KMS-11 (cell line): ENCODE data around the gene PHACTR1.

Source experiments
- H2AFZ ChIP-seq: fragments of 200-600 bp; sonication (generic); 2 replicates; pipeline ENCODE4 v1.6.1; 2016; ENCODE audit warnings: antibody characterized with exemption, mixed run types, low read depth
- H3K27ac ChIP-seq: fragments of 200-600 bp; sonication (generic); 2 replicates; pipeline ENCODE4 v1.6.1; 2016; ENCODE audit warnings: mild to moderate bottlenecking, mixed run types
- H3K27me3 ChIP-seq: fragments of 200-600 bp; sonication (generic); 2 replicates; pipeline ENCODE4 v1.6.1; 2017; ENCODE audit warnings: mild to moderate bottlenecking, low read depth, mixed run types, moderate library complexity; ENCODE audit not compliant: insufficient read depth
- H3K36me3 ChIP-seq: fragments of 200-600 bp; sonication (generic); 2 replicates; pipeline ENCODE4 v1.6.1; 2017; ENCODE audit warnings: mild to moderate bottlenecking, mixed run types; ENCODE audit not compliant: insufficient read depth
- H3K4me1 ChIP-seq: fragments of 200-600 bp; sonication (generic); 2 replicates; pipeline ENCODE4 v1.6.1; 2016; ENCODE audit warnings: mild to moderate bottlenecking, low read depth, mixed run types; ENCODE audit not compliant: poor library complexity, severe bottlenecking
- H3K4me2 ChIP-seq: fragments of 200-600 bp; sonication (generic); 2 replicates; pipeline ENCODE4 v1.7.0; 2016; ENCODE audit warnings: mild to moderate bottlenecking, mixed run types
- H3K4me3 ChIP-seq: fragments of 200-600 bp; sonication (generic); IDR thresholded peaks from 2 replicates; pipeline ENCODE4 v1.6.1; 2017; ENCODE audit warnings: low read depth, low read length, mixed read lengths; ENCODE audit not compliant: insufficient read depth
- H3K79me2 ChIP-seq: fragments of 200-600 bp; sonication (generic); 2 replicates; pipeline ENCODE4 v1.6.1; 2016; ENCODE audit warnings: low read depth, mixed run types; ENCODE audit not compliant: insufficient read depth
- H3K9ac ChIP-seq: fragments of 200-600 bp; sonication (generic); 2 replicates; pipeline ENCODE4 v1.6.1; 2016; ENCODE audit warnings: mild to moderate bottlenecking, mixed run types
- H4K20me1 ChIP-seq: fragments of 200-600 bp; sonication (generic); 2 replicates; pipeline ENCODE4 v1.6.1; 2016; ENCODE audit warnings: mild to moderate bottlenecking, mixed run types; ENCODE audit not compliant: insufficient read depth
- CTCF ChIP-seq: fragments of 200-600 bp; sonication (generic); conservative IDR thresholded peaks from 2 replicates; pipeline ENCODE4 v1.6.1; 2017; ENCODE audit warnings: low read depth, mild to moderate bottlenecking, antibody characterized with exemption, low read length, moderate library complexity, mixed read lengths

The PHACTR1 gene

GRCh38 chr6:13099771-13100170 lies 383.2 kb downstream of the PHACTR1 start:
- H3K4me2 ChIP-seq = no peak overlapping the region
- H3K27me3 ChIP-seq = no peaks in the 10 kb centered on the region; the same call in 1 of the 2 replicates
- no peak overlapping the region for H3K9ac ChIP-seq
- no peak overlapping the region for H3K4me3 ChIP-seq
- peak; percentile 21; the same call in 1 of the 2 replicates for TF ChIP-seq CTCF
- H4K20me1 ChIP-seq = no peaks in the 10 kb centered on the region
- no peaks in the 10 kb centered on the region for H3K36me3 ChIP-seq
- no peaks in the 10 kb centered on the region for H3K4me1 ChIP-seq
- H2AFZ ChIP-seq = no peak overlapping the region
- H3K79me2 ChIP-seq = no peaks in the 10 kb centered on the region
- H3K27ac ChIP-seq = no peak overlapping the region

- Histone ChIP-seq H3K4me3 (no peak overlapping the region), H3K27me3 (no peaks in the 10 kb centered on the region; the same call in 1 of the 2 replicates), H3K4me2 (no peak overlapping the region), H2AFZ (no peak overlapping the region), H3K9ac (no peak overlapping the region), H3K4me1 (no peaks in the 10 kb centered on the region), H3K79me2 (no peaks in the 10 kb centered on the region), H3K27ac (no peak overlapping the region), H3K36me3 (no peaks in the 10 kb centered on the region), H4K20me1 (no peaks in the 10 kb centered on the region)
- no peak for TF ChIP-seq CTCF
These were observed 384.8 kb downstream of the PHACTR1 start for GRCh38 chr6:13101409-13101808.

GRCh38 chr6:13101985-13102384 lies 385.4 kb downstream of the PHACTR1 start:
- H3K9ac ChIP-seq = no peak overlapping the region

GRCh38 chr6:13103169-13103568 lies 386.6 kb downstream of the PHACTR1 start:
- Histone ChIP-seq H3K9ac (no peak overlapping the region), H3K4me2 (no peak overlapping the region), H3K27me3 (no peaks in the 10 kb centered on the region; the same call in 1 of the 2 replicates), H3K4me3 (no peak overlapping the region), H3K27ac (no peak overlapping the region), H4K20me1 (no peaks in the 10 kb centered on the region), H2AFZ (no peak overlapping the region), H3K4me1 (no peaks in the 10 kb centered on the region), H3K36me3 (no peaks in the 10 kb centered on the region), H3K79me2 (no peaks in the 10 kb centered on the region)
- TF ChIP-seq CTCF = no peak

More at GRCh38 chr6:13101985-13102384, 385.4 kb downstream of the PHACTR1 start:
- no peak for TF ChIP-seq CTCF
- Histone ChIP-seq H3K27ac (no peak overlapping the region), H3K36me3 (no peaks in the 10 kb centered on the region), H3K79me2 (no peaks in the 10 kb centered on the region), H3K4me1 (no peaks in the 10 kb centered on the region), H3K4me3 (no peak overlapping the region), H2AFZ (no peak overlapping the region), H3K4me2 (no peak overlapping the region), H3K27me3 (no peaks in the 10 kb centered on the region; the same call in 1 of the 2 replicates), H4K20me1 (no peaks in the 10 kb centered on the region)
